ENCODE measurements around the gene SUGCT. TPM values are rescaled to one million over a fixed set of nuclear protein-coding genes. Genes with fewer than 3 reads are reported as not detected.

The SUGCT gene
- polyA plus RNA-seq, 1 of the 3 experiments (the other 2 are of a cell fraction), result 53.7 TPM

GRCh38 chr7:40332516-40332915 is 197.7 kb downstream of the SUGCT start (continued):
- TF ChIP-seq, protein P1, sequence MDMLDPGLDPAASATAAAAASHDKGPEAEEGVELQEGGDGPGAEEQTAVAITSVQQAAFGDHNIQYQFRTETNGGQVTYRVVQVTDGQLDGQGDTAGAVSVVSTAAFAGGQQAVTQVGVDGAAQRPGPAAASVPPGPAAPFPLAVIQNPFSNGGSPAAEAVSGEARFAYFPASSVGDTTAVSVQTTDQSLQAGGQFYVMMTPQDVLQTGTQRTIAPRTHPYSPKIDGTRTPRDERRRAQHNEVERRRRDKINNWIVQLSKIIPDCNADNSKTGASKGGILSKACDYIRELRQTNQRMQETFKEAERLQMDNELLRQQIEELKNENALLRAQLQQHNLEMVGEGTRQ (IDR thresholded peaks at IDR 0.05; ENCODE audit: borderline replicate concordance, low read depth, low read length), result no peak
- TF ChIP-seq FOXJ3 (CRISPR knock-in tag; IDR thresholded peaks at IDR 0.05), result no peak

- Histone ChIP-seq H2AFZ (ENCODE audit: low read depth) (no peak overlapping the region; the same call in 1 of the 2 replicates), H3K9me3 (peaks cover 4% of the 10 kb centered on the region; the same call in 1 of the 2 replicates), H4K20me1 (ENCODE audit: insufficient read depth) (no peaks in the 10 kb centered on the region), H3K4me3 (ENCODE audit: low read depth in 2 of 2, low read length in 1 of 2) (no peak overlapping the region), H3K9me2 (no peaks in the 10 kb centered on the region; the same call in 1 of the 2 replicates), H3K27me3 (ENCODE audit: insufficient read depth) (no peaks in the 10 kb centered on the region), H3K4me1 (ENCODE audit: control insufficient read depth in 1 of 2, insufficient read depth in 2 of 2, low read depth in 1 of 2, low read length in 1 of 2) (no peaks in the 10 kb centered on the region; a peak in 1 of 4 replicates), H3K9ac (no peak overlapping the region), H3K4me2 (no peak overlapping the region), H3K36me3 (replicated peaks in 1 of 2; ENCODE audit: control insufficient read depth in 1 of 2, insufficient read depth in 2 of 2, low read length in 1 of 2) (no peaks in the 10 kb centered on the region), H3K27ac (ENCODE audit: low read depth in 2 of 2, low read length in 1 of 2) (no peak overlapping the region), H3K79me2 (ENCODE audit: insufficient read depth) (no peaks in the 10 kb centered on the region), H3F3A (replicated peaks; ENCODE audit: insufficient read depth) (no peaks in the 10 kb centered on the region)
- no peak for TF ChIP-seq CTCF (IDR thresholded peaks at IDR 0.05)
- no peak for TF ChIP-seq USF1 (IDR thresholded peaks at IDR 0.05; ENCODE audit: borderline replicate concordance, low read depth)
- TF ChIP-seq ELF1 (IDR thresholded peaks at IDR 0.05), result no peak
- TF ChIP-seq RFX5 (IDR thresholded peaks at IDR 0.05; ENCODE audit: low read length), result no peak
- no peak for TF ChIP-seq MEF2A (IDR thresholded peaks at IDR 0.05; ENCODE audit: borderline replicate concordance, low read depth)
- TF ChIP-seq RAD21 (IDR thresholded peaks at IDR 0.05; ENCODE audit: low read length), result no peak
- no peak for TF ChIP-seq PBX3 (IDR thresholded peaks at IDR 0.05)
- TF ChIP-seq JUND (IDR thresholded peaks at IDR 0.05), result no peak
- TF ChIP-seq REST (IDR thresholded peaks at IDR 0.05; ENCODE audit: low read depth, low read length), result no peak
- no peak for TF ChIP-seq CHD2 (IDR thresholded peaks at IDR 0.05; ENCODE audit: low read length, partially characterized antibody)
- no peak for TF ChIP-seq EZH2phosphoT487 (IDR thresholded peaks at IDR 0.05; ENCODE audit: borderline replicate concordance, low read depth)
- CTCF ChIA-PET, result interaction anchor here (1.1 to 1.6 kb wide), 2 partner anchors 11 to 1355 kb away, joined by 3 to 4 read pairs; no protein-coding TSS in a partner anchor
- no peak for DNase-seq
- POLR2A ChIA-PET, result no interaction called here
Measured at GRCh38 chr7:40341836-40342235, 207.0 kb downstream of the SUGCT start.

All from SK-N-SH (cell line).